Urothelium cell line (cell line): ENCODE results near the gene KCNN1.
"Not testable (repeated sequence)": the region's sequence is repeated elsewhere in the genome, so short reads cannot be mapped to it uniquely, and the experiment has no call there.

Experiments used
- DNase-seq: peaks from one replicate; pipeline ENCODE4 v3.0.0; 2011; ENCODE audit warnings: low spot score, mixed read lengths
- FAIRE-seq: peaks from 2 replicates; lab custom pipeline; 2011; peaks lifted over from hg19 to GRCh38; lab: Jason Lieb, UNC

KCNN1 gene

DNA sequence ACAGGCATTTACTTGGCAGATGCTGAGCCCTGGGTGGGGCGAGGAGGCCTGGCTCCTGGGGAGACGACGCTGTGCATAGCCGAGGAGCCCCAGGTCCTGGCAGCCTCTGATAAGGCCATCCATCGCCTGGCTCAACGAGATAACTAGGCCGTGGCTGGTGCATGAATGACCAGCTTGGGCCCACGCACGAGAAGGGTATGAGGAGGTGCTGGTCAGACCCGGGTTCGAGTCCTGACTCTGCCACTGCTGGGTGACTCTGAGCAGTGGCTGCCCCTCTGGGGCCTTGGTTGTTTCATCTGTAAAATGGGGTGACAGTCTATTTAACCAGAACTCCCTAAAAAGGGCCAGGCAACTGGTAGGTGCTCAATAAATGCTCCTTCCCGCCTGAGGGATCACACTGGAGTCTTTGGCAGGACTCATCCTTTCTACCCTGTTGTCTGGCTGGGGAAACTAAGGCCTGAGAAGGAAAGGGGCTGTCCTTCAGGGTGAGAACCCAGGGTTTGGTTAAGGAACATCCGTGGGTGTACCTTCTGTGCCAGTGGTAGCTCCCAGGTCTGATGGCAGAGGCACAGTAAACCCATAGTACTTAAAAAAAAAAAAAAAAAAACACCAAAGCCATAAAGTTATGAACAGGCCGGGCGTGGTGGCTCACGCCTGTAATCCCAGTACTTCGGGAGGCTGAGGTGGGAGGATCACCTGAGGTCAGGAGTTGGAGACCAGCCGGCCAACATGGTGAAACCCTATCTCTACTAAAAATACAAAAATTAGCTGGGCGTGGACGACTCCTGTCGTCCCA, 33.0 kb downstream of the KCNN1 start:
- FAIRE-seq, result no peak
- DNase-seq, result no peak

DNA sequence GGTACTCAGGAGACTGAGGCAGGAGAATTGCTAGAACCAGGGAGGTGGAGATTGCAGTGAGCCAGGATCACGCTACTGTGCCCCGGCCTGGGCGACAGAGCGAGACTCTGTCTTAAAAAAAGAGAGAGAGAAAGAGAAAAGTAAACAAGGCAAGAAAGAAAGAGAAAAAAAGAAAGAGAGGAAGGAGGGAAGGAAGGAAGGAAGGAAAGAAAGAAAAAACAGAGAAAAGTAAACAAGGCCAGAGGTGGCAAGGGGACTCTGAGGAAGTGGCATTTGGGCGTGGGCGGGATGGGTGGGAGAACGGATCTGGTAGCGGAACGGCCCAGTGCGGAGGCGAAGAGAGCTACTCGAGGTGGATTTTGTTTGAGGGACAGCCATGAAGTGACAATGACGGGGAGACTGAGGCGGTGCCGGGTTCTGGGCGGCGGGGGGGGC, 33.6 kb downstream of the KCNN1 start:
- DNase-seq, result no peak
- no peak for FAIRE-seq

DNA sequence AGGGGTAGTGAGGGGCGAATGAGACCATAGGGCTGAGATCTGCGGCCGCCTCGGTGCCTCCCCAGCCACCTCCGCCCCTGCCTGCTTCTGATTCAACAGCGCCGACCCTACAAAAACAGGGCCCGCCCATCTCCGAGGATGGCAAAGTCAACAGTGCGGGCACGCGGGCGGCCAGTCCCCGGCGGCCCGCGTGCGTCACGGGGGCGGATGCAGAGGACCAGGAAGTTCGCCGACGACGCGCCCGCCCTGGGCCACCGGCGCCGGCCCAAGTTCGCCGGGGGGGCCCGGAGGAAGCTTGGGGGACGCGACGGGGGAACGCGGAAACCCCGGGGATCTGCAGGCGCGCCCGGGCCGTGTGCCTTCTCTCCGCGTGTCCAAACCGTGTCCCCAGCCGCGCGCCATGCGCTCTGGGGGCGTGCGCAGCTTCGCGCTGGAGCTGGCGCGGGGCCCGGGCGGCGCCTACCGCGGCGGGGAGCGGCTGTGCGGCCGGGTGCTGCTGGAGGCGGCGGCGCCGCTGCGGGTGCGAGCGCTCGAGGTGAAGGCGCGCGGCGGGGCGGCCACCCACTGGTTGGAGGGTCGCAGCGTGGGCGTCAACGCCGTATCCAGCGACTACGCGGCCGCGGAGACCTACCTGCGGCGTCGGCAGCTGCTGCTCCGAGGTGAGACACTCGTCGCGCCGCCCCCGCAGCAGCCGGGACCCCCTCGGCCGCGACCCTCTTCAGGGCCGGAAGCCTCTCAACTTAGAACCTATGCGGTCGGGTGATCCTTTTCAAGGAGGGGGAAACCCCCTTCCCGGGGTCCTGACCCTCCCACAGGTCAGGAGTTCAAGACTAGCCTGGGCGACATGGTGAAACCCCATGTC, 34.2 kb downstream of the KCNN1 start:
- FAIRE-seq, result no peak
- DNase-seq, result peak; percentile 85

DNA sequence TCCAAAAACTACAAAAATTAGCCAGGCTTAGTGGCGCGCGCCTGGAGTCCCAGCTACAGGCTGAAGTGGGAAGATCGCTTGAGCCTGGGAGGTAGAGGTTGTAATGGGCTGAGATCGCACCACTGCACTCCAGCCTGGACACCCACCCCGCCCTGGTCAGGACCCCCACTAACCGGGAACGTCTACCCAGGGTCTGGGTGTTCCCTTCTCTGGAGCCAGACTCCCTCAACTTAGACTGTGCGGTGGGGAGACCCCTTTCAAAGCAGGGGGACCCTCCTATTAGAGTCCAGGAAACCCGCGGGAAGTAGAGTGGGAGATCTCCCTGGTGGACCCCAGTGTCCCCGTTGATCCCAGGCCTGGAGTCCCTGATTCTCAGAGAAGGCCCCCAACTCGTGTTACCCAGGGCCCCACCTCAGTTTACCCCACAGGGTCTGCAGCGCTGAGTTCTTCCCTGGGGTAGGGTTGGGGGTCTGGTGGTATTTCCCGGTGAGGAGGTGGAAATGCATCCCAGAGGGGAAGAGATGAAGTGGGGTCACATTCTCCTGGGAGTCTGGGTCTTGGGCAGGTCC, 35.0 kb downstream of the KCNN1 start:
- DNase-seq (no peak), FAIRE-seq (no peak)

DNA sequence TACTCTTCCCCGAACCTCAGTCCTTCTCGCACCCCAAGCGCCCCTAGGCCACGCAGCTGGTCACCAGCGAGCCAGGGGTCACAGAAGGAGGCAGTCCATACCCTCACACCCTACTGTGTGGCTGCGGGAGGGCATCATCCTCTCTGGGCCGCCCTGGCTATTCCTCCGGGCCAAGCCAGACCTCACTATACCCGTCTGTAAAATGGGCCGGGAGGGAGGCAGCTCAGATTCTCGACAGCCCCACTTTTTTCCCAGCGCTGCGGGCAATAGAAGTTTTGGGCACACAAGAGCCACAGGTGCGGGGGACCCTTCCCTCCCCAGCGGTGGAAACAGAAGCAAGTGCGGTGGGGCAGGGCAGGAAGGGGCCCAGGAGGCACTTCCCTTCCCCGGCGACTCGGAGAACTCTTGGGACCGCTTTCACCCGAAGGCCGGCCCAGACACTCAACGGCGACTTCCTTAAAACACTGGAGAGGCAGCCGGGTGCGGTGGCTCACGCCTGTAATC, 35.5 kb downstream of the KCNN1 start:
- no peak for FAIRE-seq
- no peak for DNase-seq

DNA sequence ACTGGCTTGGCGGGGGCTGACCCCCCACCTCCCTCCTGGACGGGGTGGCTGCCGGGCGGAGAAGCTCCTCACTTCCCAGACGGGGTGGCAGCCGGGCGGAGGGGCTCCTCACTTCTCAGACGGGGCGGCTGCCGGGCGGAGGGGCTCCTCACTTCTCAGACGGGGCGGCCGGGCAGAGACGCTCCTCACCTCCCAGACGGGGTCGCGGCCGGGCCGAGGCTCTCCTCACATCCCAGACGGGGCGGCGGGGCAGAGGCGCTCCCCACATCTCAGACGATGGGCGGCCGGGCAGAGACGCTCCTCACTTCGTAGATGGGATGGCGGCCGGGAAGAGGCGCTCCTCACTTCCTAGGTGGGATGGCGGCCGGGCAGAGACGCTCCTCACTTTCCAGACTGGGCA, 38.8 kb downstream of the KCNN1 start:
- FAIRE-seq, DNase-seq: not testable (repeated sequence)

DNA sequence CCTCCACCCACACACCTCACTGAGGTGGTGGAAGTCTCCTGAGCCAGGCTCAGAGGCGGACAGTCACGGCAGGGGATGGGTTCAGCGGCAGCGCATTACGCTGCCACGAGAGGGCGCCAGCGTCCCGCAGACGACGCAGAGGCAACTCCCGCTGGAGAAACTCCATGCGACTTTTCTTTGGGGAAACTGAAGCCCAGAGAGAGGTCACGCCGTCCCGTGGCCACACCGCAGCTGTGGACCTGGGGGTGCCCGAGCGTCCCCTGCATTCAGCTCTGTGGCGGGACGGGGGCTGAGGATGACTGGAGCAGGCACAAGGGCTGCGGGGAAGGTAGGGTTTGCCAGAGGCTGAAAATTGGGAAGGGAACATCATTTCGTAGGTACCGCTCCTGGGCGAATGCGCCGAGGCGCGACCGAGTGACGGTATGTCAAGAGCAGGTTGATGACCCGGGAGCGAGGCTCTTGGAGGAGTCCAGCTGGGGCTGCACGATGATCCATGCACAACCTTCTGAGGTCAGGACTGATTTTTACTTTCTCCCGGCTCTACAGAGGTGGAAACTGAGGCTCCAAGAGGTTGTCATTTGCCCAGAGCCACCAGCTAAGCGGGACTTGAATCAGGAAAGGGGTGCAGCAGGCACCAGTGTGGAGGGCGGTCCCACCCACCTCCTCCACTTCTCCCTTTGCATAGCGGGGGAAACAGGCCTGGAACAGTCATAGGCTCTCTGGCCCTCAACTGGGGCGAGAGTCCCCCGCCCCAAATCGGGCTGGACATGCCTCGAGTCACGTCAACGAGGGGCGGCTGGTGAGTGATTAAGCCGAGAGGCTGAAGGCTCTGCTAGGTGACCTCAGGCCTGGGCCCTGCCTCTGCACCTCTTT, 40.4 kb downstream of the KCNN1 start:
- DNase-seq (peak; percentile 82), FAIRE-seq (no peak)

DNA sequence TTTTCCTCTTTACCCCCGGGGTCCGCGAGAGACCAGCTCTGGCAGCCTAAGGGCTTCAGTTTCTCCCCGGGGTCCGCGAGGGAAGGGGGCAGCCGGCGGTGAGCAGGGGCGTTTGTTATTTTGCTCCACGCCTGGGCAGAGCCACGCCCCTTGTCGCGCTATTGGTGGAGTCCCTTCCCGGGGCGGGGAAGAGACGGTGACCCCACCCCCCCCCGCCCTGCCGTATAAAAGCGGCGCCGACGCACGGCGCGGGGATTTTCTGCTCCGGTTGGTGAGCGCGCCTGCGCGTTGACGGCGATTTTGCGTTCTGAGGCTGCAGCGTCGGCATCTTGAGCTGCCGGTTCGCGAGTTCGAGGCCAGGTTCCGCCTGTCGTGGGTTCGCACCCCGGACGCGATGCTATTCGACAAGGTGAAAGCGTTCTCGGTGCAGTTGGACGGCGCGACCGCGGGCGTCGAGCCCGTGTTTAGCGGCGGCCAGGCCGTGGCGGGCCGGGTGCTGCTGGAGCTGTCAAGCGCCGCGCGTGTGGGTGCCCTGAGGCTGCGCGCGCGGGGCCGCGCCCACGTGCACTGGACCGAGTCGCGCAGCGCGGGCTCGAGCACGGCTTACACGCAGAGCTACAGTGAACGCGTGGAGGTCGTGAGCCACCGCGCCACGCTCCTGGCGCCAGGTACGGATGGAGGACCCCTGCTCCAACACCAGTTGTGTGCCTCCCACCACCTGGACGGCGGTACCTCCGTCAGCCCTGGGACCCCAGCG, 41.2 kb downstream of the KCNN1 start, which contains the start of gene ARRDC2:
Gene ARRDC2, plus strand, starts transcription at position 254 of the 757 bp plus-strand sequence. Its CDS starts 141 bp downstream, at position 395.
- no peak for FAIRE-seq
- no peak for DNase-seq

DNA sequence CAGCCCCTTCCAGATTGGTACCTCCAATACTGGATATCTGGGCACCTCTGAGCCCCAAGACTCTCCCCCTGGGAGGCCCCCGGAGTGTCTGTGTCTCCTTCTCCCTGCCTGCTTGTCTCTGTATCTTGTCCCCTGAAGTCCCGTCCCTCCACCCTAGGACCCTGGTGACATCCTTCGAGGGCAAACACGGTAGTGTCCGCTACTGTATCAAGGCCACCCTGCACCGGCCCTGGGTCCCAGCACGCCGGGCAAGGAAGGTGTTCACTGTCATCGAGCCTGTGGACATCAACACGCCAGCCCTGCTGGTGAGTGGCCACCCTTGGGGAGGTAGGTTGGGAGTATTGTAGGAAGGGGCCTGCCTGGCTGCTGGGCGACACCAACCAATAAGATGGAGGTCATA, 41.9 kb downstream of the KCNN1 start:
- DNase-seq (no peak), FAIRE-seq (no peak)

DNA sequence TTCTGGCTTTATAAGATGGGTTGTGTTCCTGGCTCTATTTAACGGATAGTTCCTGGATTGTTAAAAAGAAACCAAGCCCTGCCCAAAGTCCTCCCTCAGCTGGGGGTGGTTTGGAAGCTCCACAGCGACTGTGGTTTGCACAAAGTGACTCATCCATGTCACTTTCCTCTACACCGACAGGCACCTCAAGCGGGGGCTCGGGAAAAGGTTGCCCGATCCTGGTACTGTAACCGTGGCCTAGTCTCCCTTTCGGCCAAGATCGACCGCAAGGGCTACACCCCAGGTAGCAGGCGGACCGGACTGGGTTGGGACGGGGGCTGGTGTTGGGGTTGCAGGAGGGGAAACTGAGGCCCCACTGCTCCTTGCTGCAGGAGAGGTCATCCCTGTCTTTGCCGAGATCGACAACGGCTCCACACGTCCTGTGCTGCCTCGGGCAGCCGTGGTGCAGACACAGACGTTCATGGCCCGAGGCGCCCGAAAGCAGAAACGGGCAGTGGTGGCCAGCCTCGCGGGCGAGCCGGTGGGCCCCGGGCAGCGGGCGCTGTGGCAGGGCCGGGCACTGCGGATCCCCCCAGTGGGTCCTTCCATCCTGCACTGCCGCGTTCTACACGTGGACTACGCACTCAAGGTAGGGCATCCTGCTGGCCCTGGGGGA, 42.6 kb downstream of the KCNN1 start:
- DNase-seq (no peak), FAIRE-seq (no peak)

DNA sequence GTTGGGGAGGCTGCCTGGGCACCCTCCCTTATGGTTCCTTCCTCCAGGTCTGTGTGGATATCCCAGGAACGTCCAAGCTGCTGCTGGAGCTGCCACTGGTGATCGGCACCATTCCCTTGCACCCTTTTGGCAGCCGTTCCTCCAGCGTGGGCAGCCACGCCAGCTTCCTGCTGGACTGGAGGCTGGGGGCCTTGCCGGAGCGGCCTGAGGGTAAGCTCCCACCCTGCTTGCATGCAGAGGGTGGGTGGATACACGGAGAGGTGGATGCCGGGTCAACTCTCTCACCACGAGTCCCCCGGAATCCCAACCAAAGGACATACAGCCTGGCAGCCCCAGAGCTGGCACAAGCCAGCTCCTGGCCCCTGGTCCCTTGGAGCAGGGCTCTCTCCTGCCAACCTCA, 43.2 kb downstream of the KCNN1 start:
- FAIRE-seq (no peak), DNase-seq (no peak)

DNA sequence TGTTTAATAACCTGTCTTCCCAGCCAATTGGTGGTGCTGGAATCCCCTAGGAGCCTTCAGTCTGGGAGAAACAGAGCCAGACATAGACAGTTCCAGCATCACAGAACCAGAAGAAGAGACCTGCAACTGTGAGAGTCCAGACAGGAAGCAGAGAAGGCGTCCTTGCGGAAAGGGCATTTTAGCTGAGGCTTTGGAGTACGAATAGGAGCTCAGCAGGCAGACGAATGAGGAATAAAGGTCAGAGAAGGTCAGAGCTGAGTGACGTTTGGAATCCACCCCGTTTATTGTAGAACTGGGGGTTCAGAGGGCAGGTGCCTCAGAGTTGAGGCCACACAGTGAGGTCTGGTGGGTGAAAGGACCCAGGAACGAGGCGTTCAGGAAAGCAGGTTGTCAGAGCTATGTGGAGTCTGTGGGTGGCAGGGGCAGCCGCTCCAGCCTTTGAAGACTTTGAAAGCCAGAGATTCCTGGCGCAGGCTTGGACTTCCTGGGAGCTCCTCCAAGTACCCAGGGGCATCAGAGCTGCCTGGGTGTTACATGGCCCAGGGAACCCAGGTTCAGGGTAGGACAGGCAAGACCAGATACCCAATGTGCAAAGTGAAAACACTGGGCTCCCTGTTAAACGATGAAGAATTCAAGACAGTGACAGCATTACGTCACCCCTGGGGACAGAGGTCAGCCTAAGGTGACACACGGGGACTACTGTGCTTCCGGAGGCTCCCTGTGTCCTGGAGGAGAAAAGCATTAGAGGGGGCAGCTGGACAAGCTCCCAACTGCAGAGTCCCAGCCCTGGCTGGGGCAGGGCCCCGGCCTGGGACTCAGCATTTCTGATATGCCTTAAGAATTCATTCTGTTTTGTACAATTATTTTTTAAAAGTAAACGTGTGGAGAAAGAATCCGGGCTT, 46.6 kb downstream of the KCNN1 start:
- no peak for DNase-seq
- no peak for FAIRE-seq

DNA sequence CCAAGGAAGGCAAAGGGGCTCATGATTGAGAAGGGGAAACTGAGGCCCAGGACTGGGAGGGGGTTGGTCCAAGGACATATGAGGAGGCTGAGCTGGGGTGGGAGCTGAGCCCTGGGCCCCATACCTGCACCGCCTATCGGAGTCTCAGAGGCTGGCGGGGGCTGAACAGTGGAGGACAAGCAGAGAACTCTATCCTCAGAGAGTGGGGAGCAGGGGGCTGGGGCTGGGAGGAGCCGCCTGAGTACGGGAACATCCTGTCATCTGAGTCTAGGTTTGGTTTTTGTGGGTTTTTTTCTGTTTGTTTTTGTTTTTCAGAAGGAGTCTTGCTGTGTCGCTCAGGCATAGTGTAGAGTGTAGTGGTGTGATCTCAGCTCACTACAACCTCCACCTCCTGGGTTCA, 47.3 kb downstream of the KCNN1 start:
- no peak for FAIRE-seq
- no peak for DNase-seq

DNA sequence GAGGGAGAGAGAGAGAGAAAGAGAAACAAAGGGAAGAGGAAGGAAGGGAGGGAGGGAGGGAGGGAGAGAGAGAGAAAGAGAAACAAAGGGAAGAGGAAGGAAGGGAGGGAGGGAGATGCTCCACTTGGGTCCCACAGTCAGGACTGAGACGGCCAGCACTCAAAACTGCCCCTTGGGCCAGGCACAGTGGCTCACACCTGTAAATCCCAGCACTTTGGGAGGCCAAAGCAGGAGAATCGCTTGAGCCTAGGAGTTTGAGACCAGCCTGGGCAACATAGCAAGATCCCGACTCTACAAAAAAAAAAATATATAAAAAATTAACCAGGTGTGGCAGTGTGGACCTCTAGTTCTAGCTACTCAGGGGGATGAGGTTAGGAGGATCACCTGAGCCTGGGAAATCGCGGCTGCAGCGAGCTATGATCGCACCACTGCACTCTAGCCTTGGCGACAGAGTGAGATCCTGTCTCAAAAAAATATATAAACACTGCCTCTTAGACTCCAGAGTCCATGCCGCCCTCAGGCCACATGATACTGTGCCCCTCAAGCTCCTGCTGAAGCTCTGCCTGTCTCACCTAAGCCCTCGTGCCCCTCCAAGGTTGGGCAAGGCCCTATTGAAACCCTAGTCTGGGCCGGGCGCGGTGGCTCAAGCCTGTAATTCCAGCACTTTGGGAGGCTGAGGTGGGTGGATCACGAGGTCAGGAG, 49.5 kb downstream of the KCNN1 start:
- FAIRE-seq (no peak), DNase-seq (no peak)

DNA sequence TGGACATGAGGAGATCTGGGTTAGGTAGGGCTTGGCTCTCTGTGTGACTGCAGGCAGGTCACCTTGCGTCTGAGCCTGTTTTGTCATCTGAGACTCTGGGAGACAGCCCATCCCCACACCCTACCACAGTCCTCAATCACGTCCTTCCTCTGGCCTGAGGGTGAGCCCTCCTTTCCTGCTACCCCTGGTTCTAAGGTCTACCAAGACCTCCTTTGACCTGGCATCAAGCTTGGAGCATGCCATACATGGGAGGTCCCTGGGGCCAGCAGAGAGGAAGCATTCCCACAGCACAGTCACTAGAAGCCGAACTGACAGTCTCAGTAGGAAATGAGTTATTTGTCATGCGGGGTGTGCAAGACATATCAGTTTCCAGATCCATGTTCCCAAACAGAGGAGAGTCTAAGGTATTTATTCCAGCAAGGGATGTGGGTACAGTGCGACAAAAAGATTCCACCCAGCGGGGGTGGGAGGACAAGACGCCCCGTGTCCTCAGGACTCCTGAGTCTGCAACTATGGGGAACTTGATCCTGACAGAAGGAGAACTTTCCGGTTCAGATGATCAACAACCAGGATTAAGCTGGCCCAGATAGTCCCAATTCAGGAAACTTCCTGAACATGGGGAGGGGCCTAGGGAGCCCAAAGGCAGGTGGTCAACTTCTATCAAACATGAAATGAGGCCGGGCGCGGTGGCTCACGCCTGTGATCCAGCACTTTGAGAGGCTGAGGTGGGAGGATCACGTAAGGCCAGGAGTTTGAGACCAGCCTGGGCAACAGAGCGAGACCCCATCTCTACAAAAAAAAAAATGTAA, 50.6 kb downstream of the KCNN1 start:
- DNase-seq (no peak), FAIRE-seq (no peak)

DNA sequence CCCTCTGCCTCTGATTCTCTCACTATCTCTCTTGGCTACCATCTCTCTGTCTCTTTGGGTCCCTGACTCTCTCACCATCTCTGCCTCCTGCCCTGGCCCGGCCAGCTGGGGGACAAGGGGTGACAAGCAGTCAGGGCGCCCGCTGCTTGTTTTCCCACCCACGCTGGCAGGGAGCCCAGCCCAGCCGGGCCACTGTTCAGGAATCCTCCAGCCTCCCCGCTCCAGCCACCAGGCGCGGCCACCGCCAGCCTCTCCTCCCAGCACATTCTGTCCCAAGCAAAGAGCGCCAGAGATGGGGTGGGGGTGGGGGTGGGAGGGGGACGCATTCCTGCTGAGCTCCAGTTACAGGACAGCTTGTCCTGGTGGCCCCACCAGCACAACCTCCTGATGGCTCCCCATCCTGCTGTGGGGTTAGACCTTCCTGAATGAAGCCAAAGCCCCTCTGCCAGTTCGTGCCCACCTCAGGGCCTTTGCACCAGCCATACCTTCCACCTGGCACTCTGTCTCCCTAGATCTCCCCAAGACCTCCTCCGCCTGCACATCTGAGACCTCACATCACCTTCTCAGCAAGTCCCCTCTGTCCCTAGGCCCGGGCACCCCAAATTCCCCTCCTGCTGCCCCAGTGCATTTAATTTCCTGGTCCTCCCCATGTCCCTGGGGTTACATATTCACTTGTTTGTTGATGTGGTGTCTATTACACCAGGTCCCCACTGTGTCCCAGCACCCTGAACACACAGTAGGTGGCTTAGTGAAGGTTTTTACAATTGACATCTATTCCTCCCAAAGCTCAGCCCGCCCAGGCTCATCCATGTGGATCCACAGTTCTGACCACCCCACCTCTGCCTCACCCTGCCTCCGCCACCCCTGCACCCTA, 53.5 kb downstream of the KCNN1 start:
- DNase-seq, result peak; percentile 57
- FAIRE-seq, result no peak
